Stimulated activated CD8-positive, alpha-beta memory T cell treated with anti-CD3 and anti-CD28 coated beads, Interleukin-7, amount 100 ng/mL, for 48 hours (primary cell): Measurements from ENCODE around the gene ADAM15.

Experiments used
- DNase-seq, 2 donors: peaks; one replicate each; pipeline ENCODE4 v3.0.0-alpha.2; 2020; ENCODE audit warnings: low read depth in 1 of 2; ENCODE audit errors: extremely low read depth in 1 of 2

ADAM15 gene

GRCh38 chr1:155051342-155051776 lies 243 bp downstream of the ADAM15 start:
- DNase-seq, result no peak

- DNase-seq, result no peak
These were observed 772 bp downstream of the ADAM15 start for GRCh38 chr1:155051777-155052398.

- DNase-seq, result no peak
These were observed 1.6 kb downstream of the ADAM15 start for GRCh38 chr1:155052439-155053395.

GRCh38 chr1:155053531-155054105 lies 2.5 kb downstream of the ADAM15 start:
- no peak for DNase-seq

- no peak for DNase-seq
These were observed 6.0 kb downstream of the ADAM15 start for GRCh38 chr1:155057104-155057503.

GRCh38 chr1:155057788-155058211 lies 6.7 kb downstream of the ADAM15 start:
- DNase-seq, result no peak

GRCh38 chr1:155060736-155061135 lies 9.6 kb downstream of the ADAM15 start:
- DNase-seq, result no peak

GRCh38 chr1:155061381-155062150 lies 10.4 kb downstream of the ADAM15 start:
- peak; percentile 88 for DNase-seq

GRCh38 chr1:155062151-155062686 lies 11.1 kb downstream of the ADAM15 start:
- no peak for DNase-seq

- peak; percentile 56 to 61 for DNase-seq
These were observed 11.7 kb downstream of the ADAM15 start for GRCh38 chr1:155062702-155063411.

- DNase-seq, result peak; percentile 51 to 74
These were observed 12.5 kb downstream of the ADAM15 start, which contains the start of gene EFNA4 for GRCh38 chr1:155063550-155064110. TSS of gene EFNA4 (plus strand) at chr1:155063740. CDS start at chr1:155063824, 84 bp downstream.

GRCh38 chr1:155064111-155064831 lies 13.2 kb downstream of the ADAM15 start:
- DNase-seq, result no peak

GRCh38 chr1:155064832-155065429 lies 13.8 kb downstream of the ADAM15 start:
- no peak for DNase-seq

GRCh38 chr1:155066777-155067176 lies 15.7 kb downstream of the ADAM15 start:
- DNase-seq, result no peak

- DNase-seq, result no peak
These were observed 17.5 kb downstream of the ADAM15 start for GRCh38 chr1:155068599-155068998.

GRCh38 chr1:155069551-155070157 lies 18.5 kb downstream of the ADAM15 start:
- no peak for DNase-seq

GRCh38 chr1:155070158-155070621 lies 19.1 kb downstream of the ADAM15 start:
- no peak for DNase-seq
